ENCODE results near the gene CYP3A5. TPM values are rescaled to one million over a fixed set of nuclear protein-coding genes. Genes with fewer than 3 reads are reported as not detected.

CYP3A5 gene
- total and polyA plus RNA-seq, 2 of the 13 experiments (the other 11 are each of a cell fraction or from before 2014, with no cell fraction given): 5.7 to 9.3 TPM

- TF ChIP-seq ZKSCAN8 (CRISPR knock-in tag; IDR thresholded peaks at IDR 0.05; ENCODE audit: borderline replicate concordance) (peak; percentile 48; the same call in 1 of the 2 replicates), ZNF644 (CRISPR knock-in tag; IDR thresholded peaks at IDR 0.05; ENCODE audit: low read depth) (peak; percentile 59; the same call in 1 of the 2 replicates), ZBED4 (CRISPR knock-in tag; IDR thresholded peaks at IDR 0.05; ENCODE audit: borderline replicate concordance) (peak; percentile 39; the same call in 1 of the 2 replicates), ZNF383 (CRISPR knock-in tag; IDR thresholded peaks at IDR 0.05; ENCODE audit: borderline replicate concordance) (no peak), FOXJ3 (CRISPR knock-in tag; IDR thresholded peaks at IDR 0.05; ENCODE audit: borderline replicate concordance) (peak; percentile 81; the same call in 1 of the 2 replicates), ZGPAT (CRISPR knock-in tag; IDR thresholded peaks at IDR 0.05) (0 out of 2 replicates have a peak, but pooled peaks have one; percentile 48), ZNF580 (CRISPR knock-in tag; IDR thresholded peaks at IDR 0.05; ENCODE audit: borderline replicate concordance, low read depth) (0 out of 2 replicates have a peak, but pooled peaks have one; percentile 41), ZNF292 (CRISPR knock-in tag; IDR thresholded peaks at IDR 0.05; ENCODE audit: borderline replicate concordance, low read depth) (no peak; the same call in 1 of the 2 replicates), SOX13 (IDR thresholded peaks at IDR 0.05) (no peak), SOX13 (CRISPR knock-in tag; conservative IDR thresholded peaks at IDR 0.05 in 1 of 2, IDR thresholded peaks at IDR 0.05 in 1 of 2) (peak in 1 of 2 experiments; percentile 68; a peak in 2 of 4 replicates), ZNF761 (CRISPR knock-in tag; conservative IDR thresholded peaks at IDR 0.05) (no peak), NR3C1 (CRISPR knock-in tag; IDR thresholded peaks at IDR 0.05) (no peak), RARA (CRISPR knock-in tag; IDR thresholded peaks at IDR 0.05) (peak; percentile 56; the same call in 1 of the 2 replicates), RXRB (CRISPR knock-in tag; IDR thresholded peaks at IDR 0.05; ENCODE audit: borderline replicate concordance) (peak; percentile 72; the same call in 1 of the 2 replicates), ZMYM4 (CRISPR knock-in tag; IDR thresholded peaks at IDR 0.05) (peak; percentile 57), KAT7 (CRISPR knock-in tag; IDR thresholded peaks at IDR 0.05; ENCODE audit: borderline replicate concordance) (no peak), CREM (IDR thresholded peaks at IDR 0.05) (peak; percentile 39; the same call in 1 of the 2 replicates), CREM (CRISPR knock-in tag; IDR thresholded peaks at IDR 0.05) (no peak), YEATS2 (CRISPR knock-in tag; IDR thresholded peaks at IDR 0.05; ENCODE audit: borderline replicate concordance) (peak; percentile 51; the same call in 1 of the 2 replicates), NCOA2 (CRISPR knock-in tag; IDR thresholded peaks at IDR 0.05) (peak; percentile 80), FOXP4 (CRISPR knock-in tag; IDR thresholded peaks at IDR 0.05) (peak; percentile 92), ELF3 (CRISPR knock-in tag; IDR thresholded peaks at IDR 0.05) (peak; percentile 67; the same call in 1 of the 2 replicates)
Measured at GRCh38 chr7:99719996-99720769, 40.4 kb upstream of the CYP3A5 start (continued).

All from HepG2 (cell line).